Loucy (cell line): ENCODE results near the gene TRMT61A.

Experiments
- EZH2phosphoT487 ChIP-seq: fragments of 200-600 bp; IDR thresholded peaks from 2 replicates; pipeline ENCODE4 v1.6.1; 2018; ENCODE audit warnings: antibody characterized with exemption, mild to moderate bottlenecking, moderate library complexity, borderline replicate concordance
- TF ChIP-seq, protein P1 (sequence below): fragments of 200-600 bp; sonication (generic); conservative IDR thresholded peaks from 2 replicates; pipeline ENCODE4 v1.5.1; 2014; ENCODE audit warnings: mild to moderate bottlenecking, antibody characterized with exemption, low read length

DNA sequence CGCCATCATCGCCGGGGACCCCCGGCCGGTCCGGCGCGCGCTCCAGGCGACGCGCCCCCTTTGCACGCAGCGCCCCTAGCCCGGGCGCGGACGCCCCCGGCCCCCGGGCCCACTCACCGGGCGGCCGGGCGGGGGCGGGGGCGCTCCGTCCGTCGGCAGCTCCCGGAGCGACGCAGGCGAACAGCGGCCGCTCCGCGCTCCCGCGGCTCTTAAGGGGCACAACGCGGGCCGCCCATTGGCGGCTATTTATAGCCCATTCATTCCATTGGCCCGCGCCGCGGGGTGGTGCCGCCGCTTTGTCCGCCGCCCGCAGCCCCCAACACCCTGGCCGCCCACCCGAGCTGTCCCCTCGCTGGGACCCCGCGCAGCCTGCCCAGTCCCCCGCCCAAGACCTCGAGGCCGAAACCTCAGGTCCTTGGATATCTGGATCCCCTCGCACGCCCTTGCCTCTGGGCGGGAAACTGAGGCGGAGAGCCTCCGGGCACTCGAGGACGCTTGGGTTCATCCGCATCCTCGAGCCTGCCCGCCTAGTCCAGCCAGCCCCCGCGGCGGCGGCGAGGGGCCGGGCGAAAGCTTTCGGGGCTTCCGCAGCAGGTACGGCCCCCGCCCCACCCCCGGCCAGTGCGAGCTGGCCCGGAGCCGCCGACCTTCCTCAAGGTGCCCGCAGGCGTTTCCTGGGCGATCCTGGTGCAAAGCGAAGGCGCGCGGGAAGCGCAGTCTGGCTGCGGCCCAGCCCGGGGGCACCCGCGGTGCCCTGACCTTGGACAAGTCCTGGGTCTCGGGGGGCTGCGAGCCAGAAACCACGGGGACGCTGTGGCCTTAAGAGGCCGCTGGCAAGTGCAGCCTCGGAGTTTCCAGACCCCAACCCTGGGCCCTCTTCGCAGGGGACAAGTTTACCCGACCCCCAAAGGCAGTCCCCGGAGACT lies 6.1 kb upstream of the TRMT61A start, which contains the start of gene CKB:
- TF ChIP-seq, protein P1, sequence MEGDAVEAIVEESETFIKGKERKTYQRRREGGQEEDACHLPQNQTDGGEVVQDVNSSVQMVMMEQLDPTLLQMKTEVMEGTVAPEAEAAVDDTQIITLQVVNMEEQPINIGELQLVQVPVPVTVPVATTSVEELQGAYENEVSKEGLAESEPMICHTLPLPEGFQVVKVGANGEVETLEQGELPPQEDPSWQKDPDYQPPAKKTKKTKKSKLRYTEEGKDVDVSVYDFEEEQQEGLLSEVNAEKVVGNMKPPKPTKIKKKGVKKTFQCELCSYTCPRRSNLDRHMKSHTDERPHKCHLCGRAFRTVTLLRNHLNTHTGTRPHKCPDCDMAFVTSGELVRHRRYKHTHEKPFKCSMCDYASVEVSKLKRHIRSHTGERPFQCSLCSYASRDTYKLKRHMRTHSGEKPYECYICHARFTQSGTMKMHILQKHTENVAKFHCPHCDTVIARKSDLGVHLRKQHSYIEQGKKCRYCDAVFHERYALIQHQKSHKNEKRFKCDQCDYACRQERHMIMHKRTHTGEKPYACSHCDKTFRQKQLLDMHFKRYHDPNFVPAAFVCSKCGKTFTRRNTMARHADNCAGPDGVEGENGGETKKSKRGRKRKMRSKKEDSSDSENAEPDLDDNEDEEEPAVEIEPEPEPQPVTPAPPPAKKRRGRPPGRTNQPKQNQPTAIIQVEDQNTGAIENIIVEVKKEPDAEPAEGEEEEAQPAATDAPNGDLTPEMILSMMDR: no peak
- no peak for TF ChIP-seq EZH2phosphoT487
